Panc1 (cell line): ENCODE results near the gene CLRN3.

Source experiments
- SIN3A ChIP-seq: IDR thresholded peaks from 2 replicates; pipeline ENCODE4 v1.6.1; 2012; ENCODE audit warnings: low read depth, mild to moderate bottlenecking, low read length, moderate library complexity, borderline replicate concordance; ENCODE audit not compliant: insufficient read depth
- TCF7L2 ChIP-seq: IDR thresholded peaks from 2 replicates; pipeline ENCODE4 v1.6.1; 2011; ENCODE audit warnings: mild to moderate bottlenecking, low read depth, low read length, inconsistent platforms
- TF ChIP-seq, protein P1 (sequence below): fragments of 450-650 bp; IDR thresholded peaks from 2 replicates; pipeline ENCODE4 v1.5.1; 2017; ENCODE audit warnings: mild to moderate bottlenecking
- TF ChIP-seq, protein P2 (sequence below), 2 experiments: IDR thresholded peaks; 2 replicates each; pipeline ENCODE4 v1.6.1; 2011 to 2012; ENCODE audit warnings: low read depth in 2 of 2, control low read depth in 1 of 2, low read length in 1 of 2, mild to moderate bottlenecking in 1 of 2, moderate library complexity in 1 of 2; ENCODE audit not compliant: insufficient read depth in 1 of 2

DNA sequence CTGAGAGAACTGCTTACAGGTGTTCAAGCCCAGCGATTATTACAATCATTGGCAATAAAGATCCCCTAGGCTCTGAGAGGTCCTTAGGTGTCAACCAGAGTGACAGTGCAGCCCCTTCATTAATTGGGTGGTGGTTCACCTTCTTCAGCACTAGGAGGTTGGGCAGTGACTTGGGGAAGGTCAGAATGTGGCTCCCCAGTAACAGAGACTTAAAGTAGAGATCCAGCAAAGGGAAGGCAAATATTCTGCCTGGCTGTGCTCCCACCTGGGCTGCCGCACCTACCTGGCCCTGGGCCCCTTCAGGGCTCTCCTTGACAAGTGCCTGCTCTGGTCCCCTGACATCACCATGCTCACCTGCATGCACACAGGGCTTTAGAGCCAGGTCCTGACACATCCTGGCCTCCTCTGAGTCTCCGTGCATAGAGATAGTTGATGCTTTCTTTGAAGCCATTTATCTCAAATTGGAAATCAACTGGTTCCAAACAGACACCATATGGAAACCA is 1.9 kb downstream of the CLRN3 start:
- no peak for TF ChIP-seq SIN3A
- TF ChIP-seq, protein P1, sequence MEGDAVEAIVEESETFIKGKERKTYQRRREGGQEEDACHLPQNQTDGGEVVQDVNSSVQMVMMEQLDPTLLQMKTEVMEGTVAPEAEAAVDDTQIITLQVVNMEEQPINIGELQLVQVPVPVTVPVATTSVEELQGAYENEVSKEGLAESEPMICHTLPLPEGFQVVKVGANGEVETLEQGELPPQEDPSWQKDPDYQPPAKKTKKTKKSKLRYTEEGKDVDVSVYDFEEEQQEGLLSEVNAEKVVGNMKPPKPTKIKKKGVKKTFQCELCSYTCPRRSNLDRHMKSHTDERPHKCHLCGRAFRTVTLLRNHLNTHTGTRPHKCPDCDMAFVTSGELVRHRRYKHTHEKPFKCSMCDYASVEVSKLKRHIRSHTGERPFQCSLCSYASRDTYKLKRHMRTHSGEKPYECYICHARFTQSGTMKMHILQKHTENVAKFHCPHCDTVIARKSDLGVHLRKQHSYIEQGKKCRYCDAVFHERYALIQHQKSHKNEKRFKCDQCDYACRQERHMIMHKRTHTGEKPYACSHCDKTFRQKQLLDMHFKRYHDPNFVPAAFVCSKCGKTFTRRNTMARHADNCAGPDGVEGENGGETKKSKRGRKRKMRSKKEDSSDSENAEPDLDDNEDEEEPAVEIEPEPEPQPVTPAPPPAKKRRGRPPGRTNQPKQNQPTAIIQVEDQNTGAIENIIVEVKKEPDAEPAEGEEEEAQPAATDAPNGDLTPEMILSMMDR = no peak
- TF ChIP-seq, protein P2, sequence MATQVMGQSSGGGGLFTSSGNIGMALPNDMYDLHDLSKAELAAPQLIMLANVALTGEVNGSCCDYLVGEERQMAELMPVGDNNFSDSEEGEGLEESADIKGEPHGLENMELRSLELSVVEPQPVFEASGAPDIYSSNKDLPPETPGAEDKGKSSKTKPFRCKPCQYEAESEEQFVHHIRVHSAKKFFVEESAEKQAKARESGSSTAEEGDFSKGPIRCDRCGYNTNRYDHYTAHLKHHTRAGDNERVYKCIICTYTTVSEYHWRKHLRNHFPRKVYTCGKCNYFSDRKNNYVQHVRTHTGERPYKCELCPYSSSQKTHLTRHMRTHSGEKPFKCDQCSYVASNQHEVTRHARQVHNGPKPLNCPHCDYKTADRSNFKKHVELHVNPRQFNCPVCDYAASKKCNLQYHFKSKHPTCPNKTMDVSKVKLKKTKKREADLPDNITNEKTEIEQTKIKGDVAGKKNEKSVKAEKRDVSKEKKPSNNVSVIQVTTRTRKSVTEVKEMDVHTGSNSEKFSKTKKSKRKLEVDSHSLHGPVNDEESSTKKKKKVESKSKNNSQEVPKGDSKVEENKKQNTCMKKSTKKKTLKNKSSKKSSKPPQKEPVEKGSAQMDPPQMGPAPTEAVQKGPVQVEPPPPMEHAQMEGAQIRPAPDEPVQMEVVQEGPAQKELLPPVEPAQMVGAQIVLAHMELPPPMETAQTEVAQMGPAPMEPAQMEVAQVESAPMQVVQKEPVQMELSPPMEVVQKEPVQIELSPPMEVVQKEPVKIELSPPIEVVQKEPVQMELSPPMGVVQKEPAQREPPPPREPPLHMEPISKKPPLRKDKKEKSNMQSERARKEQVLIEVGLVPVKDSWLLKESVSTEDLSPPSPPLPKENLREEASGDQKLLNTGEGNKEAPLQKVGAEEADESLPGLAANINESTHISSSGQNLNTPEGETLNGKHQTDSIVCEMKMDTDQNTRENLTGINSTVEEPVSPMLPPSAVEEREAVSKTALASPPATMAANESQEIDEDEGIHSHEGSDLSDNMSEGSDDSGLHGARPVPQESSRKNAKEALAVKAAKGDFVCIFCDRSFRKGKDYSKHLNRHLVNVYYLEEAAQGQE (IDR thresholded peaks at IDR 0.05; ENCODE audit: insufficient read depth in 1 of 2, low read depth in 2 of 2, low read length in 1 of 2) = no peak
- TF ChIP-seq TCF7L2 = no peak
